Body of pancreas (tissue), 4 donors: ENCODE results near the gene LIN7C.

Experiments
- POLR2A ChIP-seq, 3 donors: fragments of 450-650 bp; IDR thresholded peaks; one replicate each; pipeline ENCODE4 v1.6.1; 2016; ENCODE audit warnings: antibody characterized with exemption in 3 of 3, mild to moderate bottlenecking in 2 of 3
- TF ChIP-seq, protein P1 (sequence below), 7 experiments: fragments of 450-650 bp in 4 of 7; fragments of 200-600 bp in 3 of 7; sonication (generic) in 3 of 7; IDR thresholded peaks; one replicate each; pipeline ENCODE4 v1.5.1; 2016 to 2019; ENCODE audit warnings: antibody characterized with exemption in 7 of 7

DNA sequence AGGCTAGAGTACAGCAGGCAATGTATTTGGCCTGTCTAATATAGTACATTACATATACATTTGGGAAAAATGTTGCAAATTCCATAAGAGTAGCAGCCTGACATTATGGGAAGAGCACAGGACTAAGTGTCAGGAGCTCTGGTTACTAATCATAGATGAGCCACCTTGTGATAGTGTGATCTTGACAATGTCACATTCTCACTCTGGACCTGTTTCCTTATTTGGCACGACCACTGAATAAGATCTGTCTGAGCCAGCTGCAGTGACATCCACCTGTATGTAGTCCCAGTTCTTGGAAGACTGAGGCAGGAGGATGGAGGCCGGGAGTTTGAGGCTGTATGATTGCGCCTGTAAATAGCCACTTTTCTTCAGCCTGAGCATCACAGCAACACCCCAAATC lies 5.7 kb upstream of the LIN7C start:
- TF ChIP-seq, protein P1, sequence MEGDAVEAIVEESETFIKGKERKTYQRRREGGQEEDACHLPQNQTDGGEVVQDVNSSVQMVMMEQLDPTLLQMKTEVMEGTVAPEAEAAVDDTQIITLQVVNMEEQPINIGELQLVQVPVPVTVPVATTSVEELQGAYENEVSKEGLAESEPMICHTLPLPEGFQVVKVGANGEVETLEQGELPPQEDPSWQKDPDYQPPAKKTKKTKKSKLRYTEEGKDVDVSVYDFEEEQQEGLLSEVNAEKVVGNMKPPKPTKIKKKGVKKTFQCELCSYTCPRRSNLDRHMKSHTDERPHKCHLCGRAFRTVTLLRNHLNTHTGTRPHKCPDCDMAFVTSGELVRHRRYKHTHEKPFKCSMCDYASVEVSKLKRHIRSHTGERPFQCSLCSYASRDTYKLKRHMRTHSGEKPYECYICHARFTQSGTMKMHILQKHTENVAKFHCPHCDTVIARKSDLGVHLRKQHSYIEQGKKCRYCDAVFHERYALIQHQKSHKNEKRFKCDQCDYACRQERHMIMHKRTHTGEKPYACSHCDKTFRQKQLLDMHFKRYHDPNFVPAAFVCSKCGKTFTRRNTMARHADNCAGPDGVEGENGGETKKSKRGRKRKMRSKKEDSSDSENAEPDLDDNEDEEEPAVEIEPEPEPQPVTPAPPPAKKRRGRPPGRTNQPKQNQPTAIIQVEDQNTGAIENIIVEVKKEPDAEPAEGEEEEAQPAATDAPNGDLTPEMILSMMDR (IDR thresholded peaks at IDR 0.05): no peak
- TF ChIP-seq POLR2A (IDR thresholded peaks at IDR 0.05): no peak
